IMR-90 (cell line): Measurements from ENCODE around the gene TMEM214. TPM values are rescaled to one million over a fixed set of nuclear protein-coding genes. Genes with fewer than 3 reads are reported as not detected.

Experiments
- ATAC-seq: fragments of 200-7000 bp; cut with Tn5 transposase; 2 replicates; pipeline ENCODE4 v1.9.1; 2020; ENCODE audit warnings: low read depth, mild to moderate bottlenecking, moderate library complexity
- BruUV-seq: library from RNA; stranded (reverse); fragments of 400-500 nt; replicated peaks from 2 replicates; lab custom pipeline; 2021; lab: Mats Ljungman, UMichigan
- CTCF ChIA-PET: fragments of 300-600 bp; formaldehyde crosslinking; extraction: SDS; loops from one replicate; lab custom pipeline; 2021; ENCODE audit warnings: antibody characterized with exemption; lab: Yijun Ruan, JAX
- POLR2A ChIA-PET: fragments of 300-600 bp; sonication (Branson Sonifier 250); formaldehyde crosslinking; loops from one replicate; lab custom pipeline; 2022; ENCODE audit warnings: antibody characterized with exemption; ENCODE audit not compliant: unreplicated experiment; lab: Charles Lee
- DNase-seq: peaks from one replicate; pipeline ENCODE4 v3.0.0; 2013
- H2AFZ ChIP-seq: replicated peaks from 2 replicates; pipeline ENCODE3; 2013; ENCODE audit warnings: low read length, mild to moderate bottlenecking; ENCODE audit not compliant: poor library complexity
- H2AK5ac ChIP-seq: 2 replicates; pipeline ENCODE4 v1.6.1; 2013; ENCODE audit warnings: low read depth, low read length, inconsistent platforms
- H2AK9ac ChIP-seq: replicated peaks from 2 replicates; pipeline ENCODE3; 2013; ENCODE audit warnings: mild to moderate bottlenecking, low read depth, low read length, moderate library complexity; ENCODE audit not compliant: poor library complexity
- H2BK120ac ChIP-seq: 2 replicates; pipeline ENCODE4 v1.6.1; 2013; ENCODE audit warnings: low read depth, low read length, inconsistent platforms
- H2BK15ac ChIP-seq: 3 replicates; pipeline ENCODE4 v1.6.1; 2013; ENCODE audit warnings: low read depth, low read length, inconsistent platforms
- H2BK20ac ChIP-seq: 2 replicates; pipeline ENCODE4 v1.6.1; 2013; ENCODE audit warnings: low read depth, mild to moderate bottlenecking, inconsistent platforms, low read length, moderate library complexity
- H2BK5ac ChIP-seq: 2 replicates; pipeline ENCODE4 v1.6.1; 2013; ENCODE audit warnings: mild to moderate bottlenecking, low read depth, low read length, inconsistent platforms; ENCODE audit not compliant: poor library complexity, severe bottlenecking
- H3K14ac ChIP-seq: replicated peaks from 2 replicates; pipeline ENCODE4 v1.6.1; 2013; ENCODE audit warnings: low read depth, low read length, inconsistent platforms
- H3K18ac ChIP-seq: 2 replicates; pipeline ENCODE4 v1.6.1; 2013; ENCODE audit warnings: low read depth, low read length, control low read depth
- H3K23ac ChIP-seq: 2 replicates; pipeline ENCODE4 v1.6.1; 2013; ENCODE audit warnings: low read depth, low read length, inconsistent platforms
- H3K27ac ChIP-seq: 2 replicates; pipeline ENCODE4 v1.5.1; 2013; ENCODE audit warnings: mild to moderate bottlenecking, control low read depth, low read length; ENCODE audit not compliant: insufficient read depth
- H3K27me3 ChIP-seq: 2 replicates; pipeline ENCODE4 v1.6.1; 2013; ENCODE audit warnings: low read length; ENCODE audit not compliant: control insufficient read depth, insufficient read depth
- H3K36me3 ChIP-seq: 2 replicates; pipeline ENCODE4 v1.6.1; 2013; ENCODE audit warnings: low read length, mixed read lengths; ENCODE audit not compliant: control insufficient read depth, insufficient read depth
- H3K4ac ChIP-seq: 2 replicates; pipeline ENCODE4 v1.6.1; 2013; ENCODE audit warnings: low read depth, low read length, inconsistent platforms
- H3K4me1 ChIP-seq: 2 replicates; pipeline ENCODE4 v1.6.1; 2013; ENCODE audit warnings: low read length, mixed read lengths; ENCODE audit not compliant: control insufficient read depth, insufficient read depth
- H3K4me2 ChIP-seq: 2 replicates; pipeline ENCODE4 v1.6.1; 2013; ENCODE audit warnings: low read depth, mild to moderate bottlenecking, control low read depth, low read length, moderate library complexity
- H3K4me3 ChIP-seq: 2 replicates; pipeline ENCODE4 v1.5.1; 2013; ENCODE audit warnings: low read depth, mild to moderate bottlenecking, control low read depth, low read length, moderate library complexity; ENCODE audit not compliant: insufficient read depth
- H3K56ac ChIP-seq: 2 replicates; pipeline ENCODE4 v1.6.1; 2013; ENCODE audit warnings: low read length, inconsistent platforms; ENCODE audit not compliant: insufficient read depth; ENCODE audit errors: extremely low read depth
- H3K79me1 ChIP-seq, 2 experiments: 2 replicates each; pipeline ENCODE4 v1.6.1; 2013; ENCODE audit warnings: low read length in 2 of 2, inconsistent platforms in 1 of 2, low read depth in 1 of 2
- H3K9ac ChIP-seq: 2 replicates; pipeline ENCODE4 v1.6.1; 2013; ENCODE audit warnings: low read depth, low read length, control low read depth
- H3K9me1 ChIP-seq: 2 replicates; pipeline ENCODE4 v1.6.1; 2013; ENCODE audit warnings: low read length, inconsistent platforms; ENCODE audit not compliant: insufficient read depth
- H3K9me3 ChIP-seq: 2 replicates; pipeline ENCODE4 v1.6.1; 2013; ENCODE audit warnings: low read length; ENCODE audit not compliant: control insufficient read depth, insufficient read depth
- H4K20me1 ChIP-seq: 2 replicates; pipeline ENCODE4 v1.6.1; 2013; ENCODE audit warnings: low read length, inconsistent platforms; ENCODE audit not compliant: insufficient read depth
- H4K5ac ChIP-seq: 2 replicates; pipeline ENCODE4 v1.6.1; 2013; ENCODE audit warnings: mild to moderate bottlenecking, low read depth, low read length, control low read depth
- H4K8ac ChIP-seq, 2 experiments: 2 replicates each; pipeline ENCODE4 v1.6.1; 2013; ENCODE audit warnings: low read depth in 2 of 2, low read length in 2 of 2, control low read depth in 1 of 2, inconsistent platforms in 1 of 2
- H4K91ac ChIP-seq: 2 replicates; pipeline ENCODE4 v1.6.1; 2013; ENCODE audit warnings: low read depth, low read length, inconsistent platforms; ENCODE audit not compliant: insufficient read depth
- CHD1 ChIP-seq: IDR thresholded peaks from 2 replicates; pipeline ENCODE4 v1.6.1; 2012; ENCODE audit warnings: low read depth, low read length, improper control_type of control experiment
- FOS ChIP-seq: fragments of 150-350 bp; IDR thresholded peaks from 2 replicates; pipeline ENCODE4 v1.6.1; 2016; ENCODE audit warnings: low read depth, low read length
- WGBS, 2 experiments: methylation state at CpG; one replicate each; pipeline versions ENCODE4 v1.1.5 to v1.1.7; 2013; ENCODE audit warnings: missing lambda C conversion rate in 2 of 2; ENCODE audit not compliant: insufficient read length in 1 of 2; ENCODE audit errors: extremely low coverage in 2 of 2; 5-methylcytosine and 5-hydroxymethylcytosine counted together
- dilution Hi-C: fragments of 300-500 bp; cut with HindIII; formaldehyde crosslinking; loops from one replicate; pipeline ENCODE4 v1.14.3; 2018; ENCODE audit warnings: low sequenced_read_pairs; ENCODE audit not compliant: unreplicated experiment
- in situ Hi-C: fragments of 300-500 bp; cut with MboI; formaldehyde crosslinking; loops from 3 replicates; pipeline ENCODE4 v1.14.3; 2019; ENCODE audit warnings: low sequenced_read_pairs, inconsistent platforms, mixed read lengths
- intact Hi-C: fragments of 100-400 bp; cut with micrococcal nuclease; formaldehyde crosslinking; loops from 2 replicates; pipeline ENCODE4 v1.10.0; 2022
- polyA plus RNA-seq, 3 experiments: library from polyadenylated mRNA; depleted of rRNA; stranded (reverse); fragments of >200 nt; gene quantifications; 2 replicates each; pipeline ENCODE4 v1.2.3, GENCODE V29; 2012; ENCODE audit warnings: low replicate concordance in 1 of 3
- total RNA-seq: library from RNA; depleted of rRNA; stranded (reverse); fragments of >200 nt; gene quantifications from 2 replicates; pipeline ENCODE4 v1.2.3, GENCODE V29; 2012

TMEM214 gene
- total and polyA plus RNA-seq, 2 of the 4 experiments (the other 2 are of a cell fraction) = 32.1 to 121 TPM

- peaks cover 13% of the 10 kb centered on the region for H4K20me1 ChIP-seq
- peaks cover 5% of the 10 kb centered on the region for H3K4me1 ChIP-seq
- H3K27me3 ChIP-seq = no peaks in the 10 kb centered on the region
- no peak for ATAC-seq
- no peak overlapping the region for H3K4me3 ChIP-seq
- H3K23ac ChIP-seq = no peak overlapping the region
- TF ChIP-seq CHD1 = no peak
- TF ChIP-seq FOS = no peak
- BruUV-seq = no TSS peak
- peaks cover 0 to 26% of the 10 kb centered on the region in 2 experiments; a peak in 2 of 4 replicates for H3K79me1 ChIP-seq
- dilution Hi-C loops (no loop called here), intact Hi-C loops (no loop called here), in situ Hi-C loops (no loop called here)
- no peak overlapping the region for H2BK5ac ChIP-seq
- no peak overlapping the region for H4K5ac ChIP-seq
- no peak overlapping the region for H2AK5ac ChIP-seq
- no peak overlapping the region for H3K56ac ChIP-seq
- ChIA-PET CTCF (no interaction called here), POLR2A (no interaction called here)
- no peak overlapping the region for H4K91ac ChIP-seq
- H3K14ac ChIP-seq = no peak overlapping the region
- H3K27ac ChIP-seq = no peak overlapping the region
- H2BK120ac ChIP-seq = no peak overlapping the region
- H3K9ac ChIP-seq = no peak overlapping the region
- no peak overlapping the region for H3K4ac ChIP-seq
- H2BK20ac ChIP-seq = no peak overlapping the region
- H3K9me3 ChIP-seq = no peaks in the 10 kb centered on the region
- H2BK15ac ChIP-seq = no peak overlapping the region
- peaks cover 29% of the 10 kb centered on the region for H3K36me3 ChIP-seq
- H3K4me2 ChIP-seq = no peak overlapping the region
- H4K8ac ChIP-seq = no peak overlapping the region
- WGBS, 2 experiments = 63% methylated on average over 4 of the region's 11 CpGs; no CpG with 5 or more reads in 1 of the 2 experiments
- H2AK9ac ChIP-seq = no peak overlapping the region
- no peak overlapping the region for H3K18ac ChIP-seq
- no peak overlapping the region for H2AFZ ChIP-seq
- peaks cover 12% of the 10 kb centered on the region for H3K9me1 ChIP-seq
- no peak for DNase-seq
Measured at GRCh38 chr2:27053321-27053720, 20.6 kb downstream of the TMEM214 start.
